Skeletal muscle cell (primary cell): ENCODE measurements around the gene CDH3.

Source experiments
- DNase-seq: peaks from one replicate; pipeline ENCODE4 v3.0.0-alpha.2; 2010; ENCODE audit warnings: low read depth
- H3K4me3 ChIP-seq: 2 replicates; pipeline ENCODE4 v1.5.1; 2011; ENCODE audit warnings: low read depth, mild to moderate bottlenecking, control low read depth, low read length, moderate library complexity

CDH3 gene

GRCh38 chr16:68644715-68645493, at the start of gene CDH3:
Gene CDH3, plus strand, starts transcription at chr16:68645310. Its CDS starts 70 bp downstream, at chr16:68645380.
- H3K4me3 ChIP-seq, result peak within 1 kb of the TSS; percentile 0

GRCh38 chr16:68596266-68596665, 48.8 kb upstream of the CDH3 start:
- DNase-seq, result no peak
- no peak overlapping the region for H3K4me3 ChIP-seq

More at GRCh38 chr16:68644715-68645493, at the start of gene CDH3:
- no peak for DNase-seq

GRCh38 chr16:68599586-68599985, 45.5 kb upstream of the CDH3 start:
- H3K4me3 ChIP-seq, result no peak overlapping the region

GRCh38 chr16:68605746-68606145, 39.4 kb upstream of the CDH3 start:
- no peak overlapping the region for H3K4me3 ChIP-seq
- no peak for DNase-seq

More at GRCh38 chr16:68599586-68599985, 45.5 kb upstream of the CDH3 start:
- no peak for DNase-seq

- no peak for DNase-seq
- no peak overlapping the region for H3K4me3 ChIP-seq
These were observed 37.7 kb upstream of the CDH3 start for GRCh38 chr16:68607443-68607842.

- H3K4me3 ChIP-seq, result no peak overlapping the region
- no peak for DNase-seq
These were observed 36.8 kb upstream of the CDH3 start for GRCh38 chr16:68608330-68608729.

- no peak for DNase-seq
These were observed 32.1 kb upstream of the CDH3 start for GRCh38 chr16:68612996-68613395.

GRCh38 chr16:68617734-68618133, 27.4 kb upstream of the CDH3 start:
- H3K4me3 ChIP-seq, result no peak overlapping the region
- no peak for DNase-seq

More at GRCh38 chr16:68612996-68613395, 32.1 kb upstream of the CDH3 start:
- H3K4me3 ChIP-seq, result no peak overlapping the region

GRCh38 chr16:68626557-68626956, 18.6 kb upstream of the CDH3 start:
- no peak overlapping the region for H3K4me3 ChIP-seq
- DNase-seq, result no peak

GRCh38 chr16:68627951-68628425, 17.1 kb upstream of the CDH3 start:
- H3K4me3 ChIP-seq, result no peak overlapping the region

GRCh38 chr16:68629351-68629910, 15.7 kb upstream of the CDH3 start:
- no peak for DNase-seq
- H3K4me3 ChIP-seq, result no peak overlapping the region

More at GRCh38 chr16:68627951-68628425, 17.1 kb upstream of the CDH3 start:
- DNase-seq, result no peak

GRCh38 chr16:68636064-68636560, 9.0 kb upstream of the CDH3 start:
- no peak for DNase-seq
- no peak overlapping the region for H3K4me3 ChIP-seq

- DNase-seq, result no peak
These were observed 8.3 kb upstream of the CDH3 start for GRCh38 chr16:68636818-68637217.

GRCh38 chr16:68640972-68641371, 4.1 kb upstream of the CDH3 start:
- H3K4me3 ChIP-seq, result no peak overlapping the region
- no peak for DNase-seq

More at GRCh38 chr16:68636818-68637217, 8.3 kb upstream of the CDH3 start:
- no peak overlapping the region for H3K4me3 ChIP-seq

GRCh38 chr16:68642047-68642435, 3.1 kb upstream of the CDH3 start:
- no peak for DNase-seq
- no peak overlapping the region for H3K4me3 ChIP-seq

GRCh38 chr16:68642436-68643101, 2.5 kb upstream of the CDH3 start:
- DNase-seq, result no peak
- H3K4me3 ChIP-seq, result peak overlapping the region; percentile 24

GRCh38 chr16:68643227-68643626, 1.9 kb upstream of the CDH3 start:
- no peak for DNase-seq
- no peak overlapping the region for H3K4me3 ChIP-seq

- H3K4me3 ChIP-seq, result no peak overlapping the region
- no peak for DNase-seq
These were observed 1.3 kb upstream of the CDH3 start for GRCh38 chr16:68643847-68644246.

- no peak for DNase-seq
- H3K4me3 ChIP-seq, result no peak overlapping the region
These were observed 814 bp upstream of the CDH3 start for GRCh38 chr16:68644296-68644695.
